Type B pancreatic cell (in vitro differentiated cells): ENCODE measurements around the gene CAMK1D. TPM values are rescaled to one million over a fixed set of nuclear protein-coding genes. Genes with fewer than 3 reads are reported as not detected.

ENCODE experiments used
- DNase-seq: peaks from one replicate; pipeline ENCODE4 v3.0.0; 2021; ENCODE audit warnings: mixed read lengths; ENCODE audit not compliant: unreplicated experiment; ENCODE audit errors: extremely low spot score
- H3K27ac Mint-ChIP-seq: 2 replicates; pipeline ENCODE4 v1.8.0; 2021; ENCODE audit warnings: mild to moderate bottlenecking, mixed read lengths
- H3K27me3 Mint-ChIP-seq: 2 replicates; pipeline ENCODE4 v1.8.0; 2021; ENCODE audit warnings: mixed read lengths
- H3K36me3 Mint-ChIP-seq: 2 replicates; pipeline ENCODE4 v1.8.0; 2021; ENCODE audit warnings: mixed read lengths
- H3K4me1 Mint-ChIP-seq: one replicate; pipeline ENCODE4 v1.8.0; 2021; ENCODE audit warnings: mixed read lengths; ENCODE audit not compliant: unreplicated experiment
- H3K4me3 Mint-ChIP-seq: 2 replicates; pipeline ENCODE4 v1.8.0; 2021; ENCODE audit warnings: mild to moderate bottlenecking, mixed read lengths
- H3K9me3 Mint-ChIP-seq: 2 replicates; pipeline ENCODE4 v1.8.0; 2021; ENCODE audit warnings: mixed read lengths
- total RNA-seq: library from RNA; stranded (reverse); gene quantifications from 2 replicates; pipeline ENCODE4 v1.2.1, GENCODE V29; 2021; ENCODE audit warnings: low replicate concordance
- TF ChIP-seq, protein P1 (sequence below): fragments of 200-600 bp; sonication (generic); conservative IDR thresholded peaks from 2 replicates; pipeline ENCODE4 v1.5.0; 2021; ENCODE audit warnings: antibody characterized with exemption, mild to moderate bottlenecking

CAMK1D gene
- total RNA-seq, 1 donor from 2014 or later = 12.2 TPM

DNA sequence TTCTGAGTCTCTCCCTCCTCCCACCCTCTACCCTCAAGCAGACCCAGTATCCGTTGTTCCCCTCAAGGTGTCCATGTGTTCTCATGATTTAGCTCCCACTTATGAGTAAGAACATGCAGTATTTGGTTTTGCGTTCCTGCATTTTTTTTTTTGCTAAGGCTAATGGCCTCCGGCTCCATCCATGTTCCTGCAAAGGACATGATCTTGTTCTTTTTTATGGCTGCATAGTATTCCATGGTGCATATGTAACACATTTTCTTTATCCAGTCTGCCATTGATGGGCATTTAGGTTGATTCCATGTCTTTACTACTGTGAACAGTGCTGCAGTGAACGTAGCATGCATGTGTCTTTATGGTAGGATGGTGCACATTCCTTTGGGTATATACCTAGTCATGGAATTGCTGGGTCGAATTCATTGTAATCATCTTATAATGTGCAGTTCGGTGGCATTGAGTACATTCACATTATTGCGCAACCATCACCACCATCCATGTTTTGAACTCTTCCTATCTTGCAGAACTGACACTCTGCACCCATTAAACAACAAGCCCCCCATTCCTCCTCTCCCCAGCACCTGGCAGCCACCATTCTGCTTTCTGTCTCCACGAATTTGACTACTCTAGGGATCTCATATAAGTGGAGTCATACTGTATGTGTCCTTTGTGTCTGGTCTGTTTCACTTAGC lies 125.5 kb downstream of the CAMK1D start:
- Mint-ChIP-seq H3K27ac (no peak overlapping the region), H3K4me3 (no peak overlapping the region), H3K9me3 (peaks cover 4% of the 10 kb centered on the region), H3K27me3 (no peaks in the 10 kb centered on the region), H3K4me1 (peaks cover 5% of the 10 kb centered on the region), H3K36me3 (no peaks in the 10 kb centered on the region)
- TF ChIP-seq, protein P1, sequence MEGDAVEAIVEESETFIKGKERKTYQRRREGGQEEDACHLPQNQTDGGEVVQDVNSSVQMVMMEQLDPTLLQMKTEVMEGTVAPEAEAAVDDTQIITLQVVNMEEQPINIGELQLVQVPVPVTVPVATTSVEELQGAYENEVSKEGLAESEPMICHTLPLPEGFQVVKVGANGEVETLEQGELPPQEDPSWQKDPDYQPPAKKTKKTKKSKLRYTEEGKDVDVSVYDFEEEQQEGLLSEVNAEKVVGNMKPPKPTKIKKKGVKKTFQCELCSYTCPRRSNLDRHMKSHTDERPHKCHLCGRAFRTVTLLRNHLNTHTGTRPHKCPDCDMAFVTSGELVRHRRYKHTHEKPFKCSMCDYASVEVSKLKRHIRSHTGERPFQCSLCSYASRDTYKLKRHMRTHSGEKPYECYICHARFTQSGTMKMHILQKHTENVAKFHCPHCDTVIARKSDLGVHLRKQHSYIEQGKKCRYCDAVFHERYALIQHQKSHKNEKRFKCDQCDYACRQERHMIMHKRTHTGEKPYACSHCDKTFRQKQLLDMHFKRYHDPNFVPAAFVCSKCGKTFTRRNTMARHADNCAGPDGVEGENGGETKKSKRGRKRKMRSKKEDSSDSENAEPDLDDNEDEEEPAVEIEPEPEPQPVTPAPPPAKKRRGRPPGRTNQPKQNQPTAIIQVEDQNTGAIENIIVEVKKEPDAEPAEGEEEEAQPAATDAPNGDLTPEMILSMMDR = no peak
- no peak for DNase-seq

DNA sequence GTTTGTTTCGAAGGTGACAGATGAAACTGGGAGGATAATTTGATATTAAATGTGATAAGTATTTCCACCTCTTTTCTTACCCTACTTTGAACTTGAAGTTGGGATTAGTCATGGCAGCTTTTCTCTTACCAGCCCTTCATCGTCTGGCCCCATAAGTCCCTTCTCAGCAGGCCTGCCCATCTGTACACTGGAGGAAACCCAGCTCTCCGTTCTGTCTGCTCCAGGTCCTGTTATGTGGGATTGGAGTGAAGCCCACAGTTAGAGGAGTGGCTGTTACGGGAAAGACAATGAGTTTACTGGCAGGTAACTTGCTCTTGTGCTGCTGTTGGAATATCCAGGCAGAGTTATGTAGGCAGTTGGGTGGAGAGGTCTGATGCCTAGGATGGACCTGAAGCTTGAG lies 127.3 kb downstream of the CAMK1D start:
- TF ChIP-seq, protein P1 = no peak
- no peak for DNase-seq
- peaks cover 5% of the 10 kb centered on the region for H3K4me1 Mint-ChIP-seq
- no peaks in the 10 kb centered on the region for H3K27me3 Mint-ChIP-seq
- peaks cover 4% of the 10 kb centered on the region for H3K9me3 Mint-ChIP-seq
- H3K27ac Mint-ChIP-seq = no peak overlapping the region
- peaks cover 3% of the 10 kb centered on the region for H3K36me3 Mint-ChIP-seq
- H3K4me3 Mint-ChIP-seq = no peak overlapping the region

DNA sequence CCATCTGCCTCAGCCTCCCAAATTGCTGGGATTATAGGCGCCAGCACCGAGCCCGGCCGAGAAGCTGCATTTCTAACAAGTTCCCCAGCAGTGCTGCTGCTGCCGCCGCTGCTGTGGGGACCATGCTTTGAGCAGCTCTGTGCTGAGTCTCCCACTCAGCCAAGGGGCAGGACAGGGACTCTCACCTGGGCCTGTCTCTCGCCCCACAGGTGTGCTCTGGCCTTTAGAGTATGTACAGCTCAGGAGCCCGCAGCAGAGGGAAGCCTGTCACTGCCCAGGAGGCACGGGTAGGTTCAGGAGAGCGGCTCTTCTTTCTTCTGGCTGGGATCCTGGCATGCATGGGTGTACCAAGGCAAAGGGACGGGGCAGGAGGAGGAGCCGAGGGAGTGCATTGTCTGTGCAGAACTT lies 130.1 kb downstream of the CAMK1D start:
- TF ChIP-seq, protein P1 = no peak
- no peak for DNase-seq
- Mint-ChIP-seq H3K4me3 (no peak overlapping the region), H3K27me3 (no peaks in the 10 kb centered on the region), H3K9me3 (peaks cover 4% of the 10 kb centered on the region), H3K36me3 (peaks cover 3% of the 10 kb centered on the region), H3K27ac (no peak overlapping the region), H3K4me1 (peaks cover 23% of the 10 kb centered on the region)

DNA sequence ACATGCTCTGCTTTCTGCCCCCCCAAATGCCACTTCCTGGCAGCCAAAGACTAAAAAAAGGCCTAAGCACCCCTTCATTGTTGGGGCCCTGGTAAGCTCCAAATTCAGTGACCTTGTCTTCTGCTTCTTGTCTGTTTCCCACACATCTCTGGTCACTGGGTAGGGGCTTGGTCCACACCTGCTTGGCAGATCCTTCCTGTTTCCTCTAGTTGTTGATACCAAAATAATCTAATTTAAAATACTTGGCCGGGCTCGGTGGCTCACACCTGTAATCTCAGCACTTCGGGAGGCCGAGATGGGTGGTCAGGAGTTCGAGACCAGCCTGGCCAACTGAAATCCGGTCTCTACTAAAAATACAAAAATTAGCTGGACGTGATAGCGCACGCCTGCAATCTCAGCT lies 130.6 kb downstream of the CAMK1D start:
- peaks cover under 1% of the 10 kb centered on the region for H3K9me3 Mint-ChIP-seq
- peaks cover 3% of the 10 kb centered on the region for H3K36me3 Mint-ChIP-seq
- H3K4me1 Mint-ChIP-seq = peaks cover 25% of the 10 kb centered on the region
- TF ChIP-seq, protein P1 = no peak
- H3K4me3 Mint-ChIP-seq = no peak overlapping the region
- no peaks in the 10 kb centered on the region for H3K27me3 Mint-ChIP-seq
- H3K27ac Mint-ChIP-seq = no peak overlapping the region
- no peak for DNase-seq

DNA sequence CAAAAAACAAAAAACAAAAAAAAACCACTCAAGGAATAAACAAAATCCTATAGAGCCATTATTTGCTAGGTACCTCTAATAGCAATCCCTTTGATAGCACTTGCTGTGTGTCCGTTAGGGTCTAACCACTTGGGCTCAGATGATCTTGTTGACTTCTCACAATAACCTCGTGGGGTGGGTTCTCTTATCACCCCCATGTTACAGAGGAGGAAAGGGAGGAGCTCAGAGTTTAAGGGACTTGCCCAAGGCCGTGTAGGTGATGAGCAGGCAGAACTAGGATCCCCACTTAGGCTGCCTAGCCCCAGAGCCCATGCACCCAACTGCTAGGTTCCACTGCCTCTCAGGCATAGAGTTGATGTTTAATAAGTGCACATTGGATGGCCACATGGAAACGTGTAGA lies 131.1 kb downstream of the CAMK1D start:
- Mint-ChIP-seq H3K4me3 (no peak overlapping the region), H3K4me1 (peaks cover 30% of the 10 kb centered on the region), H3K36me3 (peaks cover 3% of the 10 kb centered on the region), H3K27ac (no peak overlapping the region), H3K9me3 (no peaks in the 10 kb centered on the region), H3K27me3 (no peaks in the 10 kb centered on the region)
- no peak for DNase-seq
- TF ChIP-seq, protein P1 = no peak

GRCh38 chr10:12481924-12482323 lies 132.6 kb downstream of the CAMK1D start:
- Mint-ChIP-seq H3K9me3 (no peaks in the 10 kb centered on the region), H3K27me3 (no peaks in the 10 kb centered on the region), H3K27ac (no peak overlapping the region), H3K36me3 (peaks cover 3% of the 10 kb centered on the region), H3K4me1 (peaks cover 35% of the 10 kb centered on the region), H3K4me3 (no peak overlapping the region)
- TF ChIP-seq, protein P1 = no peak
- no peak for DNase-seq
